Aorta (tissue), 5 donors: ENCODE data around the gene C1QTNF12. TPM values are rescaled to one million over a fixed set of nuclear protein-coding genes. Genes with fewer than 3 reads are reported as not detected.

Source experiments
- ATAC-seq: fragments of 200-7000 bp; cut with Tn5 transposase; one replicate; pipeline ENCODE4 v1.9.1; 2022; ENCODE audit warnings: moderate library complexity; ENCODE audit not compliant: low FRiP score
- DNase-seq, 2 donors: peaks; one replicate each; pipeline ENCODE4 v3.0.0-alpha.2; 2020
- H3K27ac ChIP-seq, 2 donors: one replicate each; pipeline ENCODE4 v1.5.1; 2013; ENCODE audit warnings: low read length in 2 of 2, mild to moderate bottlenecking in 2 of 2, moderate library complexity in 2 of 2, control low read depth in 1 of 2, inconsistent platforms in 1 of 2, low read depth in 1 of 2
- H3K27me3 ChIP-seq, 2 donors: one replicate each; pipeline ENCODE4 v1.6.1; 2013; ENCODE audit warnings: control low read depth in 1 of 2, low read length in 1 of 2, mild to moderate bottlenecking in 1 of 2, moderate library complexity in 1 of 2; ENCODE audit not compliant: insufficient read depth in 2 of 2, control insufficient read depth in 1 of 2
- H3K36me3 ChIP-seq, 2 donors: one replicate each; pipeline ENCODE4 v1.6.1; 2013; ENCODE audit warnings: control low read depth in 1 of 2, low read length in 1 of 2, mild to moderate bottlenecking in 1 of 2; ENCODE audit not compliant: insufficient read depth in 2 of 2, control insufficient read depth in 1 of 2
- H3K4me1 ChIP-seq, 2 donors: one replicate each; pipeline ENCODE4 v1.6.1; 2013; ENCODE audit warnings: low read length in 2 of 2, control low read depth in 1 of 2, mild to moderate bottlenecking in 1 of 2, moderate library complexity in 1 of 2; ENCODE audit not compliant: insufficient read depth in 2 of 2, control insufficient read depth in 1 of 2
- H3K4me3 ChIP-seq, 2 donors: one replicate each; pipeline ENCODE4 v1.5.1; 2013; ENCODE audit warnings: low read length in 2 of 2, control low read depth in 1 of 2, mild to moderate bottlenecking in 1 of 2
- H3K9me3 ChIP-seq: one replicate; pipeline ENCODE4 v1.6.1; 2013; ENCODE audit warnings: mild to moderate bottlenecking, low read length; ENCODE audit not compliant: control insufficient read depth
- WGBS, 2 donors: extraction: QIAGEN DNeasy Blood & Tissue Kit; methylation state at CpG; one replicate each; pipeline ENCODE4 v1.1.7; 2013; 5-methylcytosine and 5-hydroxymethylcytosine counted together
- intact Hi-C, 2 donors: fragments of 100-400 bp; cut with DNase I; formaldehyde crosslinking; loops; one replicate each; pipeline versions ENCODE4 v1.14.2 to v1.15.0; 2022
- polyA plus RNA-seq, 2 donors: library from polyadenylated mRNA; stranded (reverse); fragments of 200-250 nt; gene quantifications; one replicate each; pipeline ENCODE4 v1.2.3, GENCODE V29; 2013
- total RNA-seq, 2 donors: library from RNA; stranded (reverse); fragmentation: NEBNext Ultra II Directional; extraction: Animal tissue kit (Norgen Biotek cat#: 25700); gene quantifications; one replicate each; pipeline ENCODE4 v1.2.1, GENCODE V29; 2021
- donor health status: healthy with polysubstance abuse.
- donor health status: Bipolar disorder and iron deficiency.
- donor health status: DM: no; HTN: no; CAD: no.
- donor health status: DM: no; HTN: no; CAD: no.
- donor health status: DM: yes; HTN: yes; CAD: no.

Gene C1QTNF12
- total and polyA plus RNA-seq, 4 donors = 3.4 to 10.0 (median 4.1) TPM

- Histone ChIP-seq H3K4me3 (no peak overlapping the region), H3K27me3 (no peaks in the 10 kb centered on the region), H3K4me1 (no peaks in the 10 kb centered on the region), H3K27ac (no peak overlapping the region), H3K9me3 (no peaks in the 10 kb centered on the region), H3K36me3 (no peaks in the 10 kb centered on the region)
- 84 to 90% methylated on average over 15 of the region's 15 CpGs for WGBS, 2 donors
- ATAC-seq (no peak), DNase-seq (no peak)
- intact Hi-C loops = no loop called here
These were observed 28.5 kb upstream of the C1QTNF12 start for GRCh38 chr1:1274931-1275431.

DNA sequence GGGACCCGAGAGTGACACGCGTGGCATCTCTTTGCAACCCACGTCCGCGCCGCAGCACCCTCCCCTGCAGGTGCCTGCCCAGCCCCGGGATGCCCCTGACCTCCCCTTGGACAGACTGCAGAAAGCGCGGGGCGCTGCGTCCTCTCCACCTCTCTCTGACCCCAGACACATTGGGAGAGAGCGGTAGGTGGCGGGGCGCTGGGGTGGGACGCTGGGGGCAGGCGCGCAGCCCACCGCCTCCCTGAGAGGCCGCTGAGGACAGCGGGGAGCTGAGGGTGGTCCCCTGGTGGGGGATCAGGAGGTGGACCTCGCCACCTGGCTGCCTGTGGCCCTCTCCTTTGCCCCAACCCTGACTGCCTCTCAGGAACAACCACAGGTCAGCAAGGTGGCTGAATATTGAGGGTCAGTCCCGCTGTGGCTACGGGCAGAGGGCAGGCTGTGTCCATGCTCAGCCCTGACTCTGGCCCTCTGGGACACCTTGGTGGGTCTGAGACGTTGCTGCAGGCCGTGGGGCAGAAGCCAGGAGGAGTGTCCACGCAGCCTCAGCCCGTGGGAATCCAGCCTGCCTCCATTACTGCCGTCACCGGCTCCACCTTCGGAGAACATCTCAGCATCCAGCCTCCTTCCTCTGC, 27.9 kb upstream of the C1QTNF12 start:
- WGBS, 2 donors = 12 to 13% methylated on average over 31 of the region's 31 CpGs
- H3K27ac ChIP-seq = no peak overlapping the region

DNA sequence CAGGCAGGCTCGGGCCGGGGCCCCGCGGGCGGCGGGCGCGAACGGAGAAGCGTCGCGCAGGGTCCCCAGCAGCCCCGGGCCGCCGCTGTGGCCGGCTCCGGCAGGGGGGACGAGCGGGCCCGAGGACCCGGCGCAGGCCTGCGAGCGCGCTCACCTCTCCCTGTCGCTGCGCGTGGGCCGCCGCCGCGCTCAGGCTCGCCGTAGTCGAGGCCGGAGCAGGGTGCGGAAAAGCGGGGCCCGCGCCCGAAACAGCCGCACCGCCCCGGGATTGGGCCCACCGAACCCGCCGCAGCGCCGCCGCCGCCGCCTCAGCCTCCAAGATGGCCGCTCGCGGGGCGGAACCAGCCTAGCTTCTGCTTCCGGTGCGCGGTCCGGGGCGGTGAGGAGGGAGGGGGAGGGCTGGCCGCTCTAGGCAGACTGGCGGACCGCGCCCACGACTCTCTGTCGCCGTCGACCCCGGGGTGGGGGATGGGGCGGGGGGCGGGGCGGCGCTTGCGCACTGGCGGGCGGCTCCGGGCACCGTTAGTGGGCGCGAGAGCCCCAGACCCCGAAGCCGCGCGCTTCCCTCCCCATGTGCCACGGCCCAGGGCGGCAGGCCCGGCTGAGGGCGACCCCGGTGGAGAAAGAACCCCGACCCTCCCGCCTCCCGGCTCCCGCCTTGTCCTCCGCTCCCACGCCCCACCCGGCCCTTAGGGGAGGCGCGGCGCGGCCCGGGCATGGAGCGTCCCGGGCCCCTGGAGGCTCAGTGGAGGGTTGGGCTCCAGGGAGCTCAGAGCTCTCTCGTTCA, 27.2 kb upstream of the C1QTNF12 start, which contains the start of gene UBE2J2:
TSS of gene UBE2J2 (minus strand) at position 343 of the 787 bp plus-strand sequence. CDS start 5,862 bp downstream, outside the sequence.
- intact Hi-C loops = no loop called here
- H3K27ac ChIP-seq = no peak within 1 kb of the TSS
- peak; percentile 97 to 98 for DNase-seq
- peak; percentile 97 for ATAC-seq
- 1% methylated on average over 78 to 105 of the region's 105 CpGs for WGBS, 2 donors
- H3K4me3 ChIP-seq = peak within 1 kb of the TSS; percentile 88 to 96
- no peaks in the 10 kb centered on the region for H3K9me3 ChIP-seq
- H3K4me1 ChIP-seq = no peaks in the 10 kb centered on the region
- no peaks in the 10 kb centered on the region for H3K36me3 ChIP-seq
- no peaks in the 10 kb centered on the region for H3K27me3 ChIP-seq

More for the DNA sequence above, 27.9 kb upstream of the C1QTNF12 start:
- ATAC-seq (peak; percentile 44), DNase-seq (peak in 1 of 2 donors; percentile 75)
- no peaks in the 10 kb centered on the region for H3K4me1 ChIP-seq
- peak overlapping the region; percentile 82 to 88 for H3K4me3 ChIP-seq
- H3K36me3 ChIP-seq = no peaks in the 10 kb centered on the region
- H3K27me3 ChIP-seq = no peaks in the 10 kb centered on the region
- no peaks in the 10 kb centered on the region for H3K9me3 ChIP-seq
- intact Hi-C loops = no loop called here

- no peak for ATAC-seq
- DNase-seq = no peak
- Histone ChIP-seq H3K27ac (no peak overlapping the region), H3K36me3 (no peaks in the 10 kb centered on the region), H3K27me3 (no peaks in the 10 kb centered on the region), H3K9me3 (no peaks in the 10 kb centered on the region), H3K4me3 (peak overlapping the region; percentile 88 to 96), H3K4me1 (no peaks in the 10 kb centered on the region)
- WGBS, 2 donors = 1% methylated on average over 31 of the region's 31 CpGs
- intact Hi-C loops = no loop called here
These were observed 26.6 kb upstream of the C1QTNF12 start for GRCh38 chr1:1273209-1273511.

- peak in 1 of 2 donors; percentile 48 for DNase-seq
- intact Hi-C loops = no loop called here
- Histone ChIP-seq H3K27ac (no peak overlapping the region), H3K9me3 (no peaks in the 10 kb centered on the region), H3K4me1 (no peaks in the 10 kb centered on the region), H3K4me3 (peak overlapping the region; percentile 88 to 96), H3K27me3 (no peaks in the 10 kb centered on the region), H3K36me3 (no peaks in the 10 kb centered on the region)
- 42% methylated on average over 43 of the region's 43 CpGs for WGBS, 2 donors
- no peak for ATAC-seq
These were observed 26.1 kb upstream of the C1QTNF12 start for GRCh38 chr1:1272341-1273208.

- Histone ChIP-seq H3K27me3 (no peaks in the 10 kb centered on the region), H3K27ac (no peak overlapping the region), H3K36me3 (no peaks in the 10 kb centered on the region), H3K4me3 (no peak overlapping the region), H3K4me1 (no peaks in the 10 kb centered on the region), H3K9me3 (no peaks in the 10 kb centered on the region)
- intact Hi-C loops = no loop called here
- ATAC-seq = no peak
- DNase-seq = peak in 1 of 2 donors; percentile 57
- 67 to 76% methylated on average over 7 of the region's 7 CpGs for WGBS, 2 donors
These were observed 24.3 kb upstream of the C1QTNF12 start for GRCh38 chr1:1270813-1271212.

DNA sequence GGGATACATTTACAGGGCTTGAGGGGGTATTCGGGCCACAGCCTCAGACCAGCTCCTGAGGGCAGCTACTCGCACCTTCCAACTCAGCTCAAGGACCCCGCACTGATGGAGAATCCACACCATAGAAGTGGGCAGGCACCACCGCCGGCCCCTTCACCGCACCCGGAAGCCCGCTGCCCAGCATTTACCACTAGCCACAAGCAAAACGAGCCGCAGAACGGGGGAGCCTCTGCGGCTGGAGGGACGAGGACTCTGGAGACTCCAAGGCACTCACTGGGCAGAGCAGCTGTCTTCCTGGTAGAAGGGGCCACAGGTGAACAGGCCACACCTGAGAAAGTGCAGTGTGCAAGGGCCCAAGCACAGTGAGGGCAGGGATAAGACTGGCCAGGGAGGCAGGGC, 21.8 kb upstream of the C1QTNF12 start:
- Histone ChIP-seq H3K4me3 (no peak overlapping the region), H3K27me3 (no peaks in the 10 kb centered on the region), H3K4me1 (no peaks in the 10 kb centered on the region), H3K27ac (no peak overlapping the region), H3K36me3 (no peaks in the 10 kb centered on the region), H3K9me3 (no peaks in the 10 kb centered on the region)
- WGBS, 2 donors = 93 to 95% methylated on average over 13 of the region's 13 CpGs
- intact Hi-C loops = no loop called here
- ATAC-seq = no peak
- no peak for DNase-seq

- ATAC-seq = no peak
- Histone ChIP-seq H3K4me3 (no peak overlapping the region), H3K27me3 (no peaks in the 10 kb centered on the region), H3K27ac (no peak overlapping the region), H3K36me3 (peaks cover 0 to 2% of the 10 kb centered on the region in 2 donors), H3K4me1 (no peaks in the 10 kb centered on the region), H3K9me3 (no peaks in the 10 kb centered on the region)
- 94 to 95% methylated on average over 39 of the region's 39 CpGs for WGBS, 2 donors
- no peak for DNase-seq
- intact Hi-C loops = no loop called here
These were observed 21.2 kb upstream of the C1QTNF12 start for GRCh38 chr1:1267488-1268283.
